Stimulated activated CD4-positive, alpha-beta T cell treated with anti-CD3 and anti-CD28 coated beads, Interleukin-2, amount 100 ng/mL, for 24 hours (primary cell): ENCODE measurements around the gene PIGR.

Experiments
- DNase-seq, 2 donors: peaks; one replicate each; pipeline ENCODE4 v3.0.0-alpha.2; 2020

Gene PIGR, protein sequence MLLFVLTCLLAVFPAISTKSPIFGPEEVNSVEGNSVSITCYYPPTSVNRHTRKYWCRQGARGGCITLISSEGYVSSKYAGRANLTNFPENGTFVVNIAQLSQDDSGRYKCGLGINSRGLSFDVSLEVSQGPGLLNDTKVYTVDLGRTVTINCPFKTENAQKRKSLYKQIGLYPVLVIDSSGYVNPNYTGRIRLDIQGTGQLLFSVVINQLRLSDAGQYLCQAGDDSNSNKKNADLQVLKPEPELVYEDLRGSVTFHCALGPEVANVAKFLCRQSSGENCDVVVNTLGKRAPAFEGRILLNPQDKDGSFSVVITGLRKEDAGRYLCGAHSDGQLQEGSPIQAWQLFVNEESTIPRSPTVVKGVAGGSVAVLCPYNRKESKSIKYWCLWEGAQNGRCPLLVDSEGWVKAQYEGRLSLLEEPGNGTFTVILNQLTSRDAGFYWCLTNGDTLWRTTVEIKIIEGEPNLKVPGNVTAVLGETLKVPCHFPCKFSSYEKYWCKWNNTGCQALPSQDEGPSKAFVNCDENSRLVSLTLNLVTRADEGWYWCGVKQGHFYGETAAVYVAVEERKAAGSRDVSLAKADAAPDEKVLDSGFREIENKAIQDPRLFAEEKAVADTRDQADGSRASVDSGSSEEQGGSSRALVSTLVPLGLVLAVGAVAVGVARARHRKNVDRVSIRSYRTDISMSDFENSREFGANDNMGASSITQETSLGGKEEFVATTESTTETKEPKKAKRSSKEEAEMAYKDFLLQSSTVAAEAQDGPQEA

DNA sequence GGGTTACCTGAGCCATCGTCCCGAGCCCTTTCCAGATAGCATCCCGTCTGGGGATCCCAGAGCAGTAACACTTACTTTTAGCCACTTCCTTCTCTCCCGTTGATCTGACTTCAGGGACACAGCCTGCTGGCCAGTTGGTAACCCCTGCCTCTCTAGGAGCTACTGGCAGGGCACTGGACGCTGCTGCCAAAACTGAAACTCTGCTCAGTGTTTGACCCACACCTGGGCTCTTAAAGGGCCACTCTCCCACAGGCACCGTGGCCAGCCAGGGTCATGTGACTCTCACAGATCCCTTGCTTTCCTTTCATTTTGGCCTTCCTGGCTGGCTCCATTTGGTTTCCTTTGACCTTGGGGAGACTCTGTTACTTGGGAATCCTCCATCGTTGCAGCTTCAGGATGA, at the start of gene PIGR:
TSS of gene PIGR (minus strand) at position 206 of the 400 bp plus-strand sequence. CDS start 5,935 bp downstream, outside the sequence.
- DNase-seq = no peak

DNA sequence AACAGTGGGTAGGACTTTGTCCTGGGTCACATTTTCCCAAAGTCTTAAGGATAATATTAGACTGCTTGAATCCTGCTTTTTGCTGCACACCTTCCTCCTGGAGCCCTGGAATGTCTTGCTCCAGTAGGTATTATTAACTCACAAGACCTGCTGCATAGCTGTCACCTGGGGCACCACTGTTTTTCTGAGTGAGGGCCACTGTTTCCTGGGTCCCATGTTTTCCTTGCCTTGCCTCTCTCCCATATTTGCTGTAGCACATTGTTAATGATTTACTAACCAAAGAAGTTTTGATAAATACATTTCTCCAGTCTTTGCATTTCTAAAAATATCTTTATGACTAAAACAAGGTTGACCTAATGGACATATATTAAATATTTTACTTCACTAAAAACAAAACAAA, 46.5 kb upstream of the PIGR start:
- DNase-seq = no peak

- no peak for DNase-seq
Observed at GRCh38 chr1:206987873-206988272, 41.6 kb upstream of the PIGR start.

- DNase-seq = no peak
Observed at GRCh38 chr1:206986885-206987284, 40.6 kb upstream of the PIGR start.

GRCh38 chr1:206986402-206986801, 40.1 kb upstream of the PIGR start:
- DNase-seq = no peak

DNA sequence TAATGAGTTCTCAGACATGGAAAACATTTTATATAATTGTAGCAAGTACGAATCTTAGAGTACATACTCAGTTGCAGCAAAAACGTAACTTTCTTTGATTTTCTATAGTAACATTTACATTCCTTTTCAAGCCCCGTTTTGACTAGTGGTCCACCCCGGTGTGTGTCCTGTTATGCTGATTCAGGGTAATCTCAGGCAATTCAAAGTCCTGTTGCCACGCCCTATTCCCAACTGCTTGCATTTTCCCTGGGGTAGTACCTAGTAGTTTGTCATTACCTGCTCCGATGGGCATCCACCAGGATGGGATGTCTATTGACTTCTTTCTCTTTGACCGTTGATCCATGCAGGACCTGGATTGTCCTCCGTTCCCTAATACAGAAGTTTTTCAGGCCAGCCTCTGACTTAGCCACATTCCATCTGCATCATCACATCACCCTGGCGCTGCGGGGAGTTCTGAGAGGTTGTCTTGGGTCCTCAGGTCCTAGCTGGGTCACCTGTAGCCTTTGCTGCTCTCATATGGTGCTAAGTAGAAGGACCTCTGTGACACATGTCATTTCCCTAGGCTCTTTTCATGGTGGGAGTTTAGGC, 39.0 kb upstream of the PIGR start:
- no peak for DNase-seq

GRCh38 chr1:206982216-206982615, 36.0 kb upstream of the PIGR start:
- DNase-seq = peak; percentile 61 to 63

DNA sequence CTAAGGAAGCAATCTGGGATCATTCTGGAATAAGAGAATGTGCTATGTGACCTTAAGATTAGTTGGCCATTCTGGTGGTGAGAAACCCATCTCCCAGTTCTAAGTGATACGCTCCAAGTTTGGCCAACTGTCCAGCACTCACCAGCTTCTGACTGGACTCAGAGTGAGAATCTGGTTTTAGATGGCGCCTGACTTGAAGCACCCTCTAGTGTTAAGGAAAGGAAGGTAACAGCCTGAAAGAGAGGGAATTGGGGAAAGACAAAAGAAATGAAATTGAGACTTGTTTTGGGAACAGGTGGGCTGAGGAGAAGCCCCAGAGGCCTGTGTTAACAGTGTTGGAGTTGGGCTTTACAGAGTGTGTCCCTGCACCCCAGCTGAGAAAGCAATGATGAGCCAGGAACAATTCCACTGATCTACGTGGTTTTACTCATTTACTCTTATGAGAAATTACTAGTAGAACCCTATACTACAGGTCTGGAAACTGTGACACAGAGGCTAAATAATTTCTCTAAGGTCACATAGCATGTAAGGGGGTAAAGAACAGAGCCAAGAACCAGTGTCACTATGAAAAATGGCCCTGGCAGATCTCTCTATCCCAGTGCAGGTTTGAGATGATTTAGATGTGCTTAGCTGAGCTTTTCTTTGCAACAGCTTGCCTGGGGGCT, 33.2 kb upstream of the PIGR start:
- no peak for DNase-seq

DNA sequence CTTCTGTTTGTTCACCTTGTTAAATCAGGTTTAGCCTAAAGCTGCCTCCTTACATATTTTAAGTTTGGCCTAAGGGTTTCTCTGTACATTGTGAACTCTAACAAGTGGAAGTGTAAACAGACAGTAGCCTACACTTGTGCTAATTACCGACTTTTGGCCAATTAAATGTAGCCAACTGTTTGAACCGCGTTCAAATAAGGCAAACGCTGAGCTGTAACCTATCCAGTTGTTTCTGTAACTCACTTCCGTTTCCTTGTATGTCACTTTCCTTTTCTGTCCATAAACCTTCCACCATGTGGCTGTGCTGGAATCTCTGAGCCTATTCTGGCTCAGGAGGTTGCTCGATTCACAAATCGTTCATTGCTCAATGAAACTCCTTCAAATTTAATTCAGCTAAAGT, 32.0 kb upstream of the PIGR start:
- no peak for DNase-seq

DNA sequence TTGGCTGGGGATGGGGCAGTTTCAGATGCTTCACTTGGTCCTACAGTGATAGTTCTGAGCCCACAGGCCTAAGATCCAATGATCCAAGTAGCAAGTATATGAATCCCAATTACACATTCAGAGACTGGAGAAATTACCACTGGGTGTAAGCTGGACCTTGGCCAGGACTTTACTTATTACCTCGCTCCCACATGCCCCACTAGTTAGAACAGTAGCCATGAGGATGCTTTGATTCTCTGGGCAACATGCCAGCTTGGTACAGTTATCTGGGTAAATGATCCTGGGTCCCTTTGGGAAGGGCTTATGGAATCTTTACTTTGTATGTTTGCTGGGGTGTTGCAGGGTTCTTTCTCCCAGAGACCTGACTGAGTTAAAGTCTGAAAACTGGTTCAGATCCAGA, 29.0 kb upstream of the PIGR start:
- no peak for DNase-seq

GRCh38 chr1:206974140-206974539, 27.9 kb upstream of the PIGR start:
- no peak for DNase-seq

DNA sequence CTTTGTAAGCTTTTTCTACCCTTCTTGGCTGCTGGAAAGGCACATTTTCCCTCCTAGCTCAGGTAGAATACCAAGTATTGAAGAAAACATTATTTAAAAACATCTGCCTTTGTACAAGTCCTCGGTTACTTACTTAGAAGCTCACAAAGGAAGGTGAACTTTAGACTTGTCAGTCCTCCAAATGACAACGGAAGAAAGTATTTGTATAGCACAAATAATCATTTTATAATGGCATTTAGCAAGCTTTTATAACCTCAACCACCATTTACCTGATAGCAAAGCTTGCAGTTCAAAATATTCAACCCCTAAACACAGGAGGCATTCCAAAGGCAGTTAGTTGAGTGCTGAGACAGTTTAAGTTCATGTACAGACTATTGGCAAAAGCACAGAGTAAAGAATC, 26.5 kb upstream of the PIGR start:
- DNase-seq = no peak

- DNase-seq = no peak
Observed at GRCh38 chr1:206971029-206971655, 24.9 kb upstream of the PIGR start.

DNA sequence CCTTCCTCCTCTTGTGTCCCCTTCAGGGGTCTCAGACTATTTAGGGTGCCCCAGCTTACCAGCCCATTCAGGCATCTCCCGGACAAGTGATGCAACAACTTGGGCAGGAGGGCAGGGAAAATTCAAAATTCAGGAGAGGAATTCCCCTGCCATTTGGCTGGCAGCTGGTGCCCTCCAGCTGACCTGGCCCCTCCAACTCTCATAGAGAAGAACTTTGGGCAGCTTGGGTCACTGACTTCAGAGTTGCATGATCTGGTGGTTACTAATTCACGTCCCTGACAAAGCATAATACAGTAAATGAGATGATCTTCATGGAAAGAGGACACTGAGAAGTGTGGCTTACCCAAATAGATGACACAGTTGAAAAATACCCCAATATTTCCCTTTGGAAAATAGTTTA, 24.2 kb upstream of the PIGR start, which contains the start of gene FCAMR:
TSS of gene FCAMR (minus strand) at position 15 of the 400 bp plus-strand sequence. CDS start 335 bp downstream, outside the sequence.
- DNase-seq = no peak

DNA sequence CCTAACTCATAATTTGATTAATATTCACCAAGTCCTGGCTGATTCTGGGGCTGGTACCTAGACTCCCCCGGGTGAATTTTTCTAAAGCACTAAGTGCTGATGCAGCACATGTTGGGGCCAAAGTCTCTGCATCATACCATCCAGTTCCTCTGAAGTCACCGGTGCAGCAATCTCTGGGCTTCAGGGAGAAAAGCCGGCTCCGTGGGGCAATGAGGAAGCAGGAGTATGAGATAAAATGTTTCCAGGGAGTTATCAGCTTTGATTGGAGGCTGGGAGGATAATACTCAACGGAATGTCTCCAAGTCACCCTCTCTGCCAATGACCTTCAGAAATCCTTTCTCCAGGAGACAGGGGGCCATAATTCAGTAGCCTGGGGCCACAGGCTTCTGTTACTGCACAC, 22.8 kb upstream of the PIGR start:
- DNase-seq = no peak

DNA sequence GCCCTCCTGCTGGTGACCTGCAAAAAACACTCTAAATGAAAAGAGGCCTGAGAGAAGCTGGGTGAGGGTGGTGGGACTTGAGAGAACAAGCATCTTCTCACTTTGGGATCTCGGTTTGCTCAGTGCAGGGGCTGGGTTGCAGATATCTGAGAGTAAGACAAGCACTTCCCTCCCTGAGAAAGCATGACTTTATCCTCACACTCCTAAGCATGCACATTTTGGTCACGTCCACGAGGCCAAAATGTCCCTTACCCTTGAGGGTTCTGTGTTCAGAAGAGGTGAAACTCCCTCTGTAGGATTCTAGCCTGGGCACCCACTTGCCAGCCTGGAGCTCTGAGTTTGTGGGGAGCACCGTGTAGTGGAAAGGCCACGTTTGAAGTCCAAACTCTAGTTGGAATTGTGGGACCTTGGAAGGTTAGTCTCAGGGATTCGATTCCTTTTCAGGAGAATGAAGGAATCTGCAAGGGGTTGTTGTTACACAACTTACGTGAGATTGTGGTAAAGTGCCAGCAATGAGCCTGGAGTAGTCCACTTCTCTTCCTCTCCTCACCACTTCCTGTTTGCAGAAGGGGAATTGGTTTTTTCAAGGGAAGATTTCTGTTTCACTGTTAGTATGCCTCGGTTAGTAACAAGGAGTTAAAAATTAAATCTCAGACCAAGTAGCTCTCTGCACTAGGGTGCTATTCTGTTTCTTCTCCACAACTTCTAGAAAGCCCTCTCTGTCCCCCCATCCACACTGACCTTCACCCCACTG, 21.0 kb upstream of the PIGR start:
- no peak for DNase-seq

DNA sequence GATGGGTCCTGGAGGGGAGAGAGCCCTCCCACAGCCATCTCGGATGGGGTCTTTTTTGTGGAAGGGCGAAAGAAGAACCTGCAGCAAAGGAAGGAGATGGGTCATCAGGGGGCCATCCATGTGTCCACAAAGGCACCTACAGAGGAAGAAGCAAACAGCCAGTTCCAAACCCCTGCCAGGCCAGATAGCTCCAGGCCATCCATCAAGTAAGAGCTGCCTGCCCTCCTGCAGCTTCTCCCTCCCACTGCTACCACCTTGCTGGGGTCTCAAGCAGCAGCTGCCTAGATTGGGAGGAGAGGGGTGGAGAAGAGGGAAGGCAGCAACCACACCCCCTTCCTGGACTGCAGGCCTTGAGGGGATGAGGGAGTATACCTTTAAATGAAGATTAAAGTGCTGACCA, 19.5 kb upstream of the PIGR start:
- DNase-seq = no peak

- DNase-seq = no peak
Observed at GRCh38 chr1:206963740-206964139, 17.5 kb upstream of the PIGR start.

DNA sequence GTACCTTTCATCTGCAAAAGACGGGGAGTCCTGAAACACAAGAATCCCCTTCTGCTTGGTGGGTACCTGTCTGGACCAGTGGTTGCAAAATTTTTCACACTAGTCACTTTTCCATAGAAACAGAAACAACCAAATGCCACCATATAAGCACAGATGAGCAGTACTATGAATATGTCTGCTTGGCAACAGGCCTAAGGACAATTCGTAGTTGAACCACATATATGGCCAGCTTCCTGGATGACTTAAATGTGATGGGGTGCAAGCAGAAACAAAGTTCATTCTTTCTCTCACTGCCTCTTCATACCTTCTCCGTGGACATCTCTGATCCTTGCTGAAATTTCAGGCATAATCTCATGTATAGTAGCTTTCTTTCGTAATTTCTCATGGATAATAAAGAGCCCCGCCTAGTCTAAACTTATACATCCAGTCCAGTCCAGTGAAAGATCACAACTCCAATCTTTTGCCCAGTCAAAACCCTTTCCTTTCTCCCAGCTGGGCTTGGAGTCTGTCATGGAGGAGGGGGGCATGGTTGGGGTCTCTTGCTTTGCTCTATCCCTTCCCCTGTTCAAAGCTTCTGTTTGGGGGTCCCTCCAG, 16.9 kb upstream of the PIGR start:
- DNase-seq = no peak

GRCh38 chr1:206962272-206962671, 16.0 kb upstream of the PIGR start:
- DNase-seq = no peak

GRCh38 chr1:206961668-206962067, 15.4 kb upstream of the PIGR start:
- no peak for DNase-seq
